ENCODE data around the gene AKNA. TPM values are rescaled to one million over a fixed set of nuclear protein-coding genes. Genes with fewer than 3 reads are reported as not detected.
A peak's percentile ranks its signal among the peaks of the same experiment; 100 is the strongest.

AKNA gene
- total RNA-seq, 1 donor from 2014 or later, result 16.0 TPM

- H3K4me1 Mint-ChIP-seq (ENCODE audit: low read depth, unreplicated experiment), result peaks cover 44% of the 10 kb centered on the region
- Histone ChIP-seq H3K36me3 (ENCODE audit: insufficient read depth, low read length) (no peaks in the 10 kb centered on the region), H4K20me1 (ENCODE audit: insufficient read depth, low read length) (no peaks in the 10 kb centered on the region), H3K9ac (ENCODE audit: low read length) (peak overlapping the region; percentile 20), H3K4me3 (ENCODE audit: insufficient read depth, low read depth, low read length) (no peak overlapping the region), H3K79me2 (ENCODE audit: insufficient read depth, low read length) (no peaks in the 10 kb centered on the region), H3K27ac (ENCODE audit: low read depth, low read length) (peak overlapping the region; percentile 25), H3K4me2 (ENCODE audit: low read length) (peak overlapping the region; percentile 33), H2AFZ (ENCODE audit: low read depth, low read length) (no peak overlapping the region), H3K9me3 (ENCODE audit: insufficient read depth, low read depth, low read length) (no peaks in the 10 kb centered on the region), H3K27me3 (ENCODE audit: insufficient read depth, low read length) (no peaks in the 10 kb centered on the region), H3K4me1 (ENCODE audit: insufficient read depth, low read length) (peaks cover 56% of the 10 kb centered on the region)
- FAIRE-seq, result no peak
- H3K27ac Mint-ChIP-seq (ENCODE audit: unreplicated experiment), result peak overlapping the region; percentile 41
- TF ChIP-seq CTCF (IDR thresholded peaks at IDR 0.05; ENCODE audit: insufficient read depth, low read depth, low read length), result no peak
- no peak for TF ChIP-seq EZH2 (IDR thresholded peaks at IDR 0.05; ENCODE audit: insufficient read depth, low read length)
- peaks cover 21% of the 10 kb centered on the region for H3K36me3 Mint-ChIP-seq (ENCODE audit: low read depth, unreplicated experiment)
- H3K9me3 Mint-ChIP-seq (ENCODE audit: unreplicated experiment), result no peaks in the 10 kb centered on the region
- peak overlapping the region; percentile 9 for H3K4me3 Mint-ChIP-seq (ENCODE audit: unreplicated experiment)
- DNase-seq (ENCODE audit: low read depth), result peak; percentile 87
- no peaks in the 10 kb centered on the region for H3K27me3 Mint-ChIP-seq (ENCODE audit: low read depth, unreplicated experiment)
Observed at GRCh38 chr9:114285166-114285867, 102.5 kb downstream of the AKNA start.

GRCh38 chr9:114284316-114285060 is 103.3 kb downstream of the AKNA start:
- H3K36me3 ChIP-seq (ENCODE audit: insufficient read depth, low read length), result no peaks in the 10 kb centered on the region
- no peaks in the 10 kb centered on the region for H3K9me3 ChIP-seq (ENCODE audit: insufficient read depth, low read depth, low read length)
- FAIRE-seq (no peak), DNase-seq (ENCODE audit: low read depth) (no peak)
- H3K79me2 ChIP-seq (ENCODE audit: insufficient read depth, low read length), result no peaks in the 10 kb centered on the region
- H3K27me3 Mint-ChIP-seq (ENCODE audit: low read depth, unreplicated experiment), result no peaks in the 10 kb centered on the region
- H3K27ac ChIP-seq (ENCODE audit: low read depth, low read length), result no peak overlapping the region
- H3K4me3 Mint-ChIP-seq (ENCODE audit: unreplicated experiment), result peak overlapping the region; percentile 9
- H3K27ac Mint-ChIP-seq (ENCODE audit: unreplicated experiment), result peak overlapping the region; percentile 28
- H3K4me1 Mint-ChIP-seq (ENCODE audit: low read depth, unreplicated experiment), result peaks cover 44% of the 10 kb centered on the region
- H3K27me3 ChIP-seq (ENCODE audit: insufficient read depth, low read length), result no peaks in the 10 kb centered on the region
- H4K20me1 ChIP-seq (ENCODE audit: insufficient read depth, low read length), result no peaks in the 10 kb centered on the region
- peak overlapping the region; percentile 19 for H3K9ac ChIP-seq (ENCODE audit: low read length)
- H2AFZ ChIP-seq (ENCODE audit: low read depth, low read length), result no peak overlapping the region
- H3K4me1 ChIP-seq (ENCODE audit: insufficient read depth, low read length), result peaks cover 56% of the 10 kb centered on the region
- H3K9me3 Mint-ChIP-seq (ENCODE audit: unreplicated experiment), result no peaks in the 10 kb centered on the region
- TF ChIP-seq CTCF (IDR thresholded peaks at IDR 0.05; ENCODE audit: insufficient read depth, low read depth, low read length) (no peak), EZH2 (IDR thresholded peaks at IDR 0.05; ENCODE audit: insufficient read depth, low read length) (no peak)
- H3K36me3 Mint-ChIP-seq (ENCODE audit: low read depth, unreplicated experiment), result peaks cover 21% of the 10 kb centered on the region
- no peak overlapping the region for H3K4me3 ChIP-seq (ENCODE audit: insufficient read depth, low read depth, low read length)
- peak overlapping the region; percentile 11 for H3K4me2 ChIP-seq (ENCODE audit: low read length)

Other genes starting within 250 kb of the AKNA start
- gene COL27A1, start 232.4 kb downstream of the AKNA start, total RNA-seq, result 27.6 and 31.2 TPM in 2 replicates
- not detected in 2 replicates for gene ORM1, start 64.9 kb downstream of the AKNA start, total RNA-seq
- gene ORM2, start 58.1 kb downstream of the AKNA start, total RNA-seq, result not detected in 2 replicates
- gene WHRN, start 117.5 kb upstream of the AKNA start, total RNA-seq, result 9.4 and 10.2 TPM in 2 replicates
- gene ATP6V1G1, start 199.8 kb upstream of the AKNA start, total RNA-seq, result 181 and 188 TPM in 2 replicates
- 11.5 and 12.7 TPM in 2 replicates for gene TMEM268, start 223.3 kb upstream of the AKNA start, total RNA-seq